ENCODE measurements around the gene FAM209A.
A peak's percentile ranks its signal among the peaks of the same experiment; 100 is the strongest.
"Not testable (repeated sequence)": the region's sequence is repeated elsewhere in the genome, so short reads cannot be mapped to it uniquely, and the experiment has no call there.

Gene FAM209A, protein sequence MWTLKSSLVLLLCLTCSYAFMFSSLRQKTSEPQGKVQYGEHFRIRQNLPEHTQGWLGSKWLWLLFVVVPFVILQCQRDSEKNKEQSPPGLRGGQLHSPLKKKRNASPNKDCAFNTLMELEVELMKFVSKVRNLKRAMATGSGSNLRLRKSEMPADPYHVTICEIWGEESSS

DNA sequence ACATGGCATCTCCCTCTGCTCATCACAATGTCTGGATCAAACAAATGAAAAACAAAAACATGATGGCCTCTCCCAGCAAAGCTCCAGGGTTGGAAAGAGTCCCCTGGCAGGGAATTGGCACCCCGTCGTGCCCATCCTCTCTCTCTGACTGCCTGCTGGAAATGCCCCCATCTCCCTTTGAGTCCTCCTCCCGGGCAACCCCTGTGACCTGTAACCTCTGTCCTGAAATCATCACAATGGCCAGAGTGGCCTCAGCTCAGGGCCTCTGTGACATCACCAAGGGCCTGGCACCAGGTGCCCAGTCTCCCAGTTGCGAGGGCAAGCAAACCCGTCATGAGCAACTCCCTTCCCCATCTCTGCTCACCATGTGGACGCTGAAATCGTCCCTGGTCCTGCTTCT, at the start of gene FAM209A:
Gene FAM209A (plus strand): TSS at position 301 of the 400 bp plus-strand sequence. CDS start 65 bp downstream, at position 366.
- H3K4me3 ChIP-seq (ENCODE audit: low read depth, low read length); DNase-seq (ENCODE audit: low read depth): not testable (repeated sequence)

DNA sequence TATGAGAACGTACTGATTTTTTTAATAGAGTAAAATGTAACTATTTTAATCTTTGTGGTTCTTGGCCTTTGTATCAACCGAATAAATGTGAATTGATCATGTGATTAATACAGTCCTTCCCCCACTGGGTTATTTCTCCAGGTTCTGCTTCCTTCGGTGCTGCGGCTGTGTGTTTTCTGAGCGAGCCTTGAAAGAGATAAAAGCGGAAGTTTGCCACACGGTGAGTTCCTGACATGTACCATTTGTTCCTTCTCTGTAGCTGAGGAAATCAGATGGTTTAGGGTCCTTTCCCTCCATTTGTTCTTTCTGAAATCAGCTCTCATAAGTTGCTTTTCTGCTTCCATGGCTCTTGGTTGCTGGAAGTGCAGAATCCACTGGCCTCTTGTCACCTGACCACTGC, 40.6 kb upstream of the FAM209A start:
- TF ChIP-seq, protein P1, sequence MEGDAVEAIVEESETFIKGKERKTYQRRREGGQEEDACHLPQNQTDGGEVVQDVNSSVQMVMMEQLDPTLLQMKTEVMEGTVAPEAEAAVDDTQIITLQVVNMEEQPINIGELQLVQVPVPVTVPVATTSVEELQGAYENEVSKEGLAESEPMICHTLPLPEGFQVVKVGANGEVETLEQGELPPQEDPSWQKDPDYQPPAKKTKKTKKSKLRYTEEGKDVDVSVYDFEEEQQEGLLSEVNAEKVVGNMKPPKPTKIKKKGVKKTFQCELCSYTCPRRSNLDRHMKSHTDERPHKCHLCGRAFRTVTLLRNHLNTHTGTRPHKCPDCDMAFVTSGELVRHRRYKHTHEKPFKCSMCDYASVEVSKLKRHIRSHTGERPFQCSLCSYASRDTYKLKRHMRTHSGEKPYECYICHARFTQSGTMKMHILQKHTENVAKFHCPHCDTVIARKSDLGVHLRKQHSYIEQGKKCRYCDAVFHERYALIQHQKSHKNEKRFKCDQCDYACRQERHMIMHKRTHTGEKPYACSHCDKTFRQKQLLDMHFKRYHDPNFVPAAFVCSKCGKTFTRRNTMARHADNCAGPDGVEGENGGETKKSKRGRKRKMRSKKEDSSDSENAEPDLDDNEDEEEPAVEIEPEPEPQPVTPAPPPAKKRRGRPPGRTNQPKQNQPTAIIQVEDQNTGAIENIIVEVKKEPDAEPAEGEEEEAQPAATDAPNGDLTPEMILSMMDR (IDR thresholded peaks at IDR 0.05; ENCODE audit: insufficient read depth, low read depth, low read length, missing control alignments), result no peak
- no peak overlapping the region for H3K4me3 ChIP-seq (ENCODE audit: low read depth, low read length)

DNA sequence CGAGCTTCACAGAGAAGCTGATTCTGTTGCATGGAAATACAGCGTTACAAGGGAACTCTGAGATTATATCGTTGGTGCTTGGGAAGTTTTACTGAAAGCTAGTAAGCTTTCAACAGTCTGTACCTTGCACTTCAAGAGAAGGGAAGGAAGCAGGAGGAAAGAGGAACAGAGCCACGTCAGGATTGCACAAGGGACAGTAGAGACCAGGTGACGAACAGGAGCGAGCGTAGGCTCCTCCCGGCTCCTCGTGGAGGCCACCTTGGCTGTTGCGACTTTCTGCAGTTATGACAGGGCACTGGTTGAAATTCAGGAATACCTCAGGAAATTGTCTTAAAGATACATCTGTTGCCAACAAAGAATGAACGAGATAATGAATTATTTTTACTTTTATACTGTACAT, 37.3 kb upstream of the FAM209A start:
- no peak for DNase-seq (ENCODE audit: low read depth)
- H3K4me3 ChIP-seq (ENCODE audit: low read depth, low read length), result no peak overlapping the region
- TF ChIP-seq, protein P1 (IDR thresholded peaks at IDR 0.05; ENCODE audit: insufficient read depth, low read depth, low read length, missing control alignments), result no peak

More for the DNA sequence above, 40.6 kb upstream of the FAM209A start:
- no peak for DNase-seq (ENCODE audit: low read depth)

DNA sequence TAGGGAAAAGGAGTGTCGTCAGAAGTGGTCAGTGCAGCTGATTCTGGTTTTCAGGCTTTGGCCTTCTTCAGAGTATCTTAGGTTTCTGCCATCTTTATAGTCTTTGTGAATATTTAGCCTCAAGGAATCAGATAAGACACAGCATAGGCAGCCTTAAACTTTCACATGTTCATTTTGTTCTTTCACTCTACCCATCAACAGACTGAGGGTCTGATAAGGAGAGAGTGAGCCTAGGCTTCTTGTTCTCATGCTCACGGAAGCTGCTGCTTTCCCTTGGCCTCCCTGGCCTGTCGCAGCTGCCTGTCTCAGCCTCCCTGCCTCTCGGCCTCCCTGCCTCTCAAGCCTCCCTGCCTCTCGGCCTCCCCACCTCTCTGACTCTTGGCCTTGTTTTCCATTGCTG, 36.0 kb upstream of the FAM209A start:
- DNase-seq (ENCODE audit: low read depth), result no peak
- TF ChIP-seq, protein P1 (IDR thresholded peaks at IDR 0.05; ENCODE audit: insufficient read depth, low read depth, low read length, missing control alignments), result no peak
- no peak overlapping the region for H3K4me3 ChIP-seq (ENCODE audit: low read depth, low read length)

DNA sequence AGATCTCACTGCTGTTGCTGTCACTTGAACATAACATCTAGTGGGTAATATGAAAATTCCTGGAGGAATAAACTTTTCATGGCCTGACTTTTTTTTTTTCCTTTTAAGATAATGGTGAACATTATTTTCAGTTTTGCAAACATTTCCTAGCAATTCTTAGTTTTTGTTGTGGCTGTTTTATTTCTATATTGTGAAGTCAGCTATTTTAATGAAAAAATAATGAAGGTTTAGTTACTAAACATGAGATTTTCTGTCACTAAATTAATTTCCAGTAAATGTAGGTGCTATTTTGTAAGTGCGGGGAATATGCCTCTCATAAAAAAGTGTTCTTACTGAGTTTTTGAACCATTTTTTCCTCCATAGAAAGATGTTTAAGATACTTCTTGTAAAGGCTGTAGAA, 23.4 kb upstream of the FAM209A start:
- TF ChIP-seq, protein P1 (IDR thresholded peaks at IDR 0.05; ENCODE audit: insufficient read depth, low read depth, low read length, missing control alignments), result no peak
- no peak for DNase-seq (ENCODE audit: low read depth)
- no peak overlapping the region for H3K4me3 ChIP-seq (ENCODE audit: low read depth, low read length)

DNA sequence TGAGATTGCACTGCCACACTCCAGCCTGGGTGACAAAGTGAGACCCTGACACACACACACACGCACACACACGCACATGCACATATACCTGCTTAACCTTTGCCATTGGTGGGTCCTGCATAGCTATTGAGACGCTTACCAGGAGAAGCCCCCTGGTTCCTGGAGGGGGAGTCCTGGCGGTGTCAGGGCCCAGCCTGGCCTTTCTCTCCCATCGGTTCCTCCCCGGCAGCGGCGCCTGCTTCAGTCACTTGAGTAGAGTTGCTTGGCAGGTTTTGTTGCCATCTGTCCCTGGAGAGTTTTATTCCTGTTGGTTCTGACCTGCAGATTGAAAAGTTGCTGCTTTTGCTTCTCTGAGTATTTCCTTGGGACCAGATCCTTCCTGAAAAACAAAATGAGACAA, 20.6 kb upstream of the FAM209A start:
- TF ChIP-seq, protein P1 (IDR thresholded peaks at IDR 0.05; ENCODE audit: insufficient read depth, low read depth, low read length, missing control alignments), result no peak
- DNase-seq (ENCODE audit: low read depth), result no peak
- H3K4me3 ChIP-seq (ENCODE audit: low read depth, low read length), result no peak overlapping the region

DNA sequence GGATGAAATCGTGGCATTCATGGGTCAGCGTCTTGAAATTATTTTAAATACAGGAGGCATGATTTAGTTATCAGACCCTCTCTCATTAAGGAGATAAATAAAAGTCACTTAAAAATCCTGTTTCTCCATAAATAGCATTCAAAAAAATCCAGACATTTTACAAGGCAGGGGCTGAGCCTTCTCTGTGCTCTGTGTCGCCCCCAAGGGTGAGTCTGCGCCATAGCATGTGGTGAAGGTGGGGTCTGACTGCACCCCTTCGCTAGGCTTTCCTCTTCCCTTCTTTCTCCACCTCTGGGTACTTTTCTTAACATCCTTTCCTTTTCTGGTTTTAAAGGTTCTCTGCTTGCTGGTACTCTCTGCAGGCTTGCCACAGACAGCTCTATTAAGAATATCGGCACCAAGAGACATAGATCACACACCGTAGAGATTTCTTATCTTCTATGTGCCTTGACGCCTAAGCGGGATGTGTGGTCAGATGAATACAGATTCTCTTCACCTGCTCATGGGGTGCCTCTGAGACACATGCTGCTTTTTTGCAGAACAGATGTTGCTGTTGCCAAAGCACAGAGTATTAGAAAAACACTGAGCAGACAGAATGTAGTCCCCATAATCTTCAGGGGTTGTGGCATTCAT, 20.1 kb upstream of the FAM209A start:
- no peak for DNase-seq (ENCODE audit: low read depth)
- H3K4me3 ChIP-seq (ENCODE audit: low read depth, low read length), result no peak overlapping the region
- TF ChIP-seq, protein P1 (IDR thresholded peaks at IDR 0.05; ENCODE audit: insufficient read depth, low read depth, low read length, missing control alignments), result peak; percentile 48
